CD4-positive, alpha-beta T cell (primary cell): ENCODE data around the gene OR8H2. TPM values are rescaled to one million over a fixed set of nuclear protein-coding genes. Genes with fewer than 3 reads are reported as not detected.

Source experiments
- ATAC-seq: fragments of 200-7000 bp; cut with Tn5 transposase; one replicate; pipeline ENCODE4 v1.10.0; 2022; ENCODE audit warnings: mild to moderate bottlenecking; ENCODE audit not compliant: poor library complexity
- CTCF ChIA-PET: fragments of 350-600 bp; sonication (Branson Sonifier 250); formaldehyde crosslinking; loops from one replicate; lab custom pipeline; 2021; ENCODE audit warnings: antibody characterized with exemption, inconsistent platforms; lab: Charles Lee
- POLR2A ChIA-PET: fragments of 350-600 bp; sonication (Branson Sonifier 250); formaldehyde crosslinking; loops from one replicate; lab custom pipeline; 2021; ENCODE audit warnings: antibody characterized with exemption, inconsistent platforms; lab: Charles Lee
- DNase-seq, 14 experiments: peaks; one replicate each; pipeline ENCODE4 v3.0.0-alpha.2; 2013 to 2020; ENCODE audit warnings: mixed read lengths in 2 of 14
- H3K27ac ChIP-seq, 2 donors: one replicate each; pipeline versions ENCODE4 v1.5.1 to v1.7.0; 2013; ENCODE audit warnings: low read length in 2 of 2, low read depth in 1 of 2, mild to moderate bottlenecking in 1 of 2
- H3K27me3 ChIP-seq, 2 experiments: 1 replicate in 1 of 2; 2 replicates in 1 of 2; pipeline versions ENCODE4 v1.6.1 to v1.7.0; 2013; ENCODE audit warnings: low read length in 2 of 2, control low read depth in 1 of 2, mild to moderate bottlenecking in 1 of 2, moderate library complexity in 1 of 2; ENCODE audit not compliant: insufficient read depth in 2 of 2, control insufficient read depth in 1 of 2
- H3K36me3 ChIP-seq: one replicate; pipeline ENCODE4 v1.6.1; 2013; ENCODE audit warnings: low read length, control low read depth; ENCODE audit not compliant: insufficient read depth
- H3K4me1 ChIP-seq: one replicate; pipeline ENCODE4 v1.6.1; 2013; ENCODE audit warnings: low read length, control low read depth; ENCODE audit not compliant: insufficient read depth
- H3K4me3 ChIP-seq: one replicate; pipeline ENCODE4 v1.5.1; 2013; ENCODE audit warnings: mild to moderate bottlenecking, low read length, moderate library complexity
- H3K9me3 ChIP-seq, 2 experiments: 1 replicate in 1 of 2; 2 replicates in 1 of 2; pipeline versions ENCODE4 v1.6.1 to v1.7.0; 2013; ENCODE audit warnings: low read length in 2 of 2, mild to moderate bottlenecking in 2 of 2, control low read depth in 1 of 2, moderate library complexity in 1 of 2; ENCODE audit not compliant: control insufficient read depth in 1 of 2, insufficient read depth in 1 of 2
- H3K27ac Mint-ChIP-seq: one replicate; pipeline ENCODE4 v1.8.0; 2020; ENCODE audit warnings: mixed read lengths
- H3K27me3 Mint-ChIP-seq: one replicate; pipeline ENCODE4 v1.8.0; 2021; ENCODE audit warnings: mixed read lengths
- H3K36me3 Mint-ChIP-seq: one replicate; pipeline ENCODE4 v1.8.0; 2021; ENCODE audit warnings: low read depth, mixed read lengths
- H3K4me1 Mint-ChIP-seq: one replicate; pipeline ENCODE4 v1.8.0; 2021; ENCODE audit warnings: low read depth, mixed read lengths
- H3K4me3 Mint-ChIP-seq: one replicate; pipeline ENCODE4 v1.8.0; 2020; ENCODE audit warnings: mild to moderate bottlenecking, mixed read lengths
- H3K9me3 Mint-ChIP-seq: one replicate; pipeline ENCODE4 v1.8.0; 2020; ENCODE audit warnings: mixed read lengths
- intact Hi-C, 2 experiments: fragments of 100-400 bp; cut with DNase I in 1 of 2; cut with micrococcal nuclease in 1 of 2; formaldehyde crosslinking; loops; one replicate each; pipeline versions ENCODE4 v1.15.1 to v1.9.0; 2023 to 2025; cut with DNase I, micrococcal nuclease
- total RNA-seq, 174 experiments: library from RNA in 2 of 174; stranded (reverse) in 2 of 174; gene quantifications; one replicate each; pipeline ENCODE4 v1.2.3 and lab custom pipeline; 2021 to 2026
- TF ChIP-seq, protein P1 (sequence below): fragments of 200-600 bp; IDR thresholded peaks from one replicate; pipeline ENCODE4 v1.8.0; 2022; ENCODE audit warnings: antibody characterized with exemption, mild to moderate bottlenecking

Gene OR8H2
- total RNA-seq, 2 experiments from 2014 or later: not detected

DNA sequence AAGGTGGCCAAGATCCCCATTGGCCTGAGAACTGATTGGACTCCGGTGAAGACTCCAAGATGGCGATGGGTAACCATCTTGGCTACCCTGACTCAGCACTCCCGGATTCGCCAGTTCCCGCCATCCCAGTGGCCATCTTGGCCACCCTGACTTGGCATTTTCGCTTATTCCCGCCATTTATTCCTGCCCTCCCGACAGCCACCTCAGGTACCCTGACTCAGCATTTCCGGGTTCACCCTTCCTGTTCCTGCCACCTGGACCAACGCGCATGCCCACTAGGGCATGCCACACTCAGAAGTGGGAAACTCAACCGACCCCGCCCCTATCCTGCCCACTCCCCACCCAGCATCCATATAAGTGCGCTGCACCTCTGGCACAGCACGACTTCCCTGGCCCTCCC is 48.8 kb downstream of the OR8H2 start:
- DNase-seq (no peak), ATAC-seq (no peak)
- Histone ChIP-seq H3K27me3 (no peaks in the 10 kb centered on the region), H3K27ac (no peak overlapping the region), H3K9me3 (peaks cover 5 to 24% of the 10 kb centered on the region in 2 experiments), H3K4me1 (no peaks in the 10 kb centered on the region), H3K36me3 (no peaks in the 10 kb centered on the region), H3K4me3 (no peak overlapping the region)
- no peak overlapping the region for H3K27ac Mint-ChIP-seq
- H3K27me3 Mint-ChIP-seq: no peaks in the 10 kb centered on the region
- peaks cover 30% of the 10 kb centered on the region for H3K9me3 Mint-ChIP-seq
- POLR2A ChIA-PET: no interaction called here
- intact Hi-C loops: no loop called here
- no peaks in the 10 kb centered on the region for H3K36me3 Mint-ChIP-seq
- CTCF ChIA-PET: no interaction called here
- H3K4me1 Mint-ChIP-seq: no peaks in the 10 kb centered on the region
- TF ChIP-seq, protein P1, sequence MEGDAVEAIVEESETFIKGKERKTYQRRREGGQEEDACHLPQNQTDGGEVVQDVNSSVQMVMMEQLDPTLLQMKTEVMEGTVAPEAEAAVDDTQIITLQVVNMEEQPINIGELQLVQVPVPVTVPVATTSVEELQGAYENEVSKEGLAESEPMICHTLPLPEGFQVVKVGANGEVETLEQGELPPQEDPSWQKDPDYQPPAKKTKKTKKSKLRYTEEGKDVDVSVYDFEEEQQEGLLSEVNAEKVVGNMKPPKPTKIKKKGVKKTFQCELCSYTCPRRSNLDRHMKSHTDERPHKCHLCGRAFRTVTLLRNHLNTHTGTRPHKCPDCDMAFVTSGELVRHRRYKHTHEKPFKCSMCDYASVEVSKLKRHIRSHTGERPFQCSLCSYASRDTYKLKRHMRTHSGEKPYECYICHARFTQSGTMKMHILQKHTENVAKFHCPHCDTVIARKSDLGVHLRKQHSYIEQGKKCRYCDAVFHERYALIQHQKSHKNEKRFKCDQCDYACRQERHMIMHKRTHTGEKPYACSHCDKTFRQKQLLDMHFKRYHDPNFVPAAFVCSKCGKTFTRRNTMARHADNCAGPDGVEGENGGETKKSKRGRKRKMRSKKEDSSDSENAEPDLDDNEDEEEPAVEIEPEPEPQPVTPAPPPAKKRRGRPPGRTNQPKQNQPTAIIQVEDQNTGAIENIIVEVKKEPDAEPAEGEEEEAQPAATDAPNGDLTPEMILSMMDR: no peak
- H3K4me3 Mint-ChIP-seq: no peak overlapping the region

Other genes starting within 250 kb of the OR8H2 start
- not detected for gene TRIM51, start 220.4 kb upstream of the OR8H2 start, total RNA-seq
- gene OR5W2, start 189.1 kb upstream of the OR8H2 start, total RNA-seq: not detected
- gene OR5I1, start 167.3 kb upstream of the OR8H2 start, total RNA-seq: not detected
- gene OR10AG1, start 133.7 kb upstream of the OR8H2 start, total RNA-seq: not detected
- not detected for gene OR5F1, start 109.1 kb upstream of the OR8H2 start, total RNA-seq
- gene OR5AS1, start 76.0 kb upstream of the OR8H2 start, total RNA-seq: not detected
- gene OR8I2, start 10.4 kb upstream of the OR8H2 start, total RNA-seq: not detected
- not detected for gene OR8H3, start 18.7 kb downstream of the OR8H2 start, total RNA-seq
- gene OR8J3, start 36.5 kb downstream of the OR8H2 start, total RNA-seq: not detected
- gene OR8K5, start 56.6 kb downstream of the OR8H2 start, total RNA-seq: not detected
- gene OR5J2, start 72.9 kb downstream of the OR8H2 start, total RNA-seq: not detected
- not detected for gene OR5T2, start 130.6 kb downstream of the OR8H2 start, total RNA-seq
- gene OR5T3, start 148.6 kb downstream of the OR8H2 start, total RNA-seq: not detected
- gene OR5T1, start 170.5 kb downstream of the OR8H2 start, total RNA-seq: not detected
- gene OR8H1, start 188.6 kb downstream of the OR8H2 start, total RNA-seq: not detected
- not detected for gene OR8K3, start 211.5 kb downstream of the OR8H2 start, total RNA-seq
- not detected for gene OR8K1, start 242.4 kb downstream of the OR8H2 start, total RNA-seq